Measurements from ENCODE around the gene FHDC1.

DNA sequence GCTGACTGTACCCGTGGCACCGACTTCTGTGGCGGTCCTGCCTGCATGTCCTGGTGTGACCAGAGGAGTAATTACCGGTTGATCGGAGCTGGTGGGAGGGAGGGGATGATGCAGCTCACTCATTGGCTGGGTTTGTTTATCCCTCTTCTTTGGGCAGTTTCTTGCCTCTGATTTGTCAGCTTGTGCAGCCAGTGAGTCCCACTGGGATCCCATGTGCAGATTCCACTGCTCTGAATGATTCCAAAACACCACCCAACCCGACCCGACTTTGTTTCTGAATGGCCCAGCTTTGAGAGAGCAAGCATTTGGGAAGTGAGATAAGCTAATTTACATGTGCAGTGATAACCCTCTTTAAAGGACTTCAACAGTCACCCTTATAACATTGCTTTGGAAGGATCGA, 13.8 kb downstream of the FHDC1 start:
- no peak for TF ChIP-seq POLR2AphosphoS5 (IDR thresholded peaks at IDR 0.05; ENCODE audit: borderline replicate concordance, low read depth, low read length)
- no peak for TF ChIP-seq FOXP2 (optimal IDR thresholded peaks at IDR 0.05; ENCODE audit: control extremely low read depth, extremely low read length, insufficient read depth)
- TF ChIP-seq EZH2 (IDR thresholded peaks at IDR 0.05): no peak

Data from SK-N-MC (cell line).